SH-SY5Y (cell line): Measurements from ENCODE around the gene TUFM.

Source experiments
- GATA2 ChIP-seq: IDR thresholded peaks from 2 replicates; pipeline ENCODE4 v1.6.1; 2011; ENCODE audit warnings: mild to moderate bottlenecking, low read depth, low read length
- GATA3 ChIP-seq: IDR thresholded peaks from 2 replicates; pipeline ENCODE4 v1.6.1; 2011; ENCODE audit warnings: low read depth, mild to moderate bottlenecking, low read length, moderate library complexity

DNA sequence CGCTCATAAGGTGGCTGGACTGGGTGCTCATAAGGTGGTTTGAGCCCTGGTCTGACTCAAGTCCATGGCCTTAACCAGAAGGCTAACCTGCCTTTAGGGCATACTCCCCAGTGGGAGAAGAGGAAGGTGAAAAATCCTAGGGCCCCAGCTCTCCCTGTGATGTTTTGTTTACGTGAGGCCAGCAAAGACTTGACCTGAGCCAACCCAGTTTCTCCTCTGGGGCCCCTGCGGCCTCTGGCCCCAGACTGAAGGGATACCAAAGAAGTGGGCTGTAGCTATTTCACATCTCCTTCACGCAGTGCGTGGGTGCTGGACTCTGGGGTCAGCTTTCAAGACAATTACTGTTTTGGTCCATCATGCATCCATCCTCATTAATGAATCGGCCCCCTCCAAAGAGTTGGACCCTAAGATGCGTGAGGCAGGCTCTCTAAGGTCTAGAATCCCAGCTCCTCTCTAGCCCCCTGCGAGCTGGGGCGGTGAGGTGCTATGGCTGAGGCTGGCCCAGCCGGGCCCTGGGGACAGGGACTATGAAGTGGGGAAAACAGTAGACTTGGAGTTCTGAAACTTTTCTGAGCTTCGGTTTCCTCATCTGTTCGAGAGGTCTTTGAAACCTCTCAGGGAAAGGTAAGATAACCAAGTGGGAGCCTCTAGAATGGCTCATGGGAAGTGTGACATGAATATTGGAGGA is 19.0 kb upstream of the TUFM start:
- TF ChIP-seq GATA3 (no peak), GATA2 (no peak)
